ENCODE measurements around the gene TRMT5.
A peak's percentile ranks its signal among the peaks of the same experiment; 100 is the strongest.

The TRMT5 gene, protein sequence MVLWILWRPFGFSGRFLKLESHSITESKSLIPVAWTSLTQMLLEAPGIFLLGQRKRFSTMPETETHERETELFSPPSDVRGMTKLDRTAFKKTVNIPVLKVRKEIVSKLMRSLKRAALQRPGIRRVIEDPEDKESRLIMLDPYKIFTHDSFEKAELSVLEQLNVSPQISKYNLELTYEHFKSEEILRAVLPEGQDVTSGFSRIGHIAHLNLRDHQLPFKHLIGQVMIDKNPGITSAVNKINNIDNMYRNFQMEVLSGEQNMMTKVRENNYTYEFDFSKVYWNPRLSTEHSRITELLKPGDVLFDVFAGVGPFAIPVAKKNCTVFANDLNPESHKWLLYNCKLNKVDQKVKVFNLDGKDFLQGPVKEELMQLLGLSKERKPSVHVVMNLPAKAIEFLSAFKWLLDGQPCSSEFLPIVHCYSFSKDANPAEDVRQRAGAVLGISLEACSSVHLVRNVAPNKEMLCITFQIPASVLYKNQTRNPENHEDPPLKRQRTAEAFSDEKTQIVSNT

DNA sequence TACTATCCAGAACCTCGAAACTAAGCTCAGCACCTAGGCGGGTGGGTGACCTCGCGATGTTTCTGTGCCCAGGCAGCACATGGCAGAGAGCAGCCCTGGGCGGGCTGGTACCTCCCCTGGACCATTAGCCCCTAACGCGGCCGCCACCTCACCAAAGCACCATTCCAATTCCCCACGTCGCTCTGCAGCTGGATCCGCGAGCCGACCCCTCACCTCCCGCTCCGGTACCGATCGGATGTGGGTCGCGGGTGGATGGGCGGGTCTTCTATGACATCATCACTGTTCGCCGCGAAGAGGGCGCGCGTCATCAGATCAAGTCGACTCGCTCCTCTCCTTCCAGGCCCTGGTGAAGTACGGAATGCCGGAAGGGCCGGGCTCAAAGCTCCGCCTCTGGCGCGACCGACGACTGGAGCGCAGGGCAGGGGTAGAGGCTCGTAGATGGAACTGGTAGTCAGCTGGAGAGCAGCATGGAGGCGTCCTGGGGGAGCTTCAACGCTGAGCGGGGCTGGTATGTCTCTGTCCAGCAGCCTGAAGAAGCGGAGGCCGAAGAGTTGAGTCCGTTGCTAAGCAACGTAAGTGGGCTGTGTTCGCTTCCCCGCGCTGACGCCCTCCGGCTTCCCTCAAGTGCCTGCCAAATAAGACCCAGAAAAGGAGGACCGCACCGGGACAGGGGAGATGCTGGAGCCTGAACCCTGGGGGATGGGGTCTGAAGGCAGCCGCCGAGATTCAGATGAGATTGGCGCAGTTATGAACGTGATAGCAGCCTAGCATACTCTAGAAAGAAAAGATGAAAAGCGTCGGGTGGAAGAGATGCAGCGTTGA, at the start of gene TRMT5, which contains the start of gene SLC38A6:
TSS of gene TRMT5 (minus strand) at position 269 of the 822 bp plus-strand sequence. CDS start at position 163, 106 bp downstream.
TSS of gene SLC38A6 (plus strand) at position 435 of the 822 bp plus-strand sequence. CDS start at position 468, 33 bp downstream.
- DNase-seq = peak; percentile 91

DNA sequence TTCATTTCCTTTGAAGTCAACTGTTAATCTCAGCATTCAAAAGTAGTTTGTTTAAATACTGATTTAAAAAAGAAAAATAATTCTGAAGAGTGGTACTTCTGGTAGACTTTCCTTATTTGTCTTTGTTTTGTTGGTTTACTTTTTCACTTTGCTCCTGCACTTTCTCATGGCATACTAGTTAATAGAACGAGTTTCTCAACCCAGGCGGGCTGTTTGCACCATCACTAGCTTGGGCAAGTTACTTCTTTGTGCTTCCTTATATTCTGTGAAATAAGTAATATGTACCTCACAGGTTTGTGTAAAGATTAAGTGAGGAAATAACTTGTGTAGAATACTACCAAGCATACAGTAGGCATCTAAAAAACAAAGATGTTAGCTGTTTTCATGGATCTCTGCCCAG, 45.6 kb upstream of the TRMT5 start:
- DNase-seq = no peak

DNA sequence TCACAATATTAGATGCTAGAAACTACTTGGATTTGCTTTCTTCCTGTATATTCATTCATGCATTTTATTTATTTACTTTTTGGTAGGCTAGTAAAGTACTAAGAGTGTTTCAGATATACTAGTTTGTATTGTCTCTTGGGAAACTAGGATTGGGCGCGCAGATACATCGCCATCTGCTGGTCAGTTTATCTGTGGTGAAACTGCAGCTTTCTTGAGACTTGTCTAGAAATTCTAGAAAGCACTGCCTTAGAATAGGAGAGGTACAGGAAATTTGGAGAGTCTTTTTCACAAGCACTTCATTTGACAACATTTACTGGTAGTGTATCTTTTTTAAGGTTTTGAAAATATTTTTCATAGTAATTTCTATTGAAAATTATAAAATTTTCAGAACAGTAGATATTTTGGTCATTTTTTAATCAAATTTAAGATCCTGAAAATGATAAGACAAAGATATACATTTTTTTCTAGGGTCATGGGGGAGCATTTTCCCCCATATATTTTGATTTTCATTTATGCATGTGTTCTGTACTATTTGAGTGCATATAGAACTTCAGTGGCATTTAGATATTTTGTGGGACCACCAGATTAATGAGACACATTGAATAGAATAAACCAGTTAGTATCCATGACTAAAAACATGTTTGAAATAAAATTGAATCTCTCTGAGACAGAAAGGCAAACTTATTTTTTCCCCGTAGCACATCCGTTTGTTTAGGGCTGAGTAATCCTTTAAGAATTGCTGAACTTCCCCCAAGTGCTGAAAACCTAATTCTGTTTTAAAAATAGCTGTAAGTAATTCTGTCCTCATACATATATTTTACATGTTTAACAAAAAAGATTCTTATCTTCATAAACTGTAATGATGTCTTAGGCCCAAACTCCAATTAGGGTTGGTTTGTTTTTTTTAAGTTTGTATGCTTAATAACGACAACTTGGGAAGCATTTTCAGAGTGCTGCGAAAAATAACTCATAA, 44.7 kb upstream of the TRMT5 start:
- DNase-seq = no peak

DNA sequence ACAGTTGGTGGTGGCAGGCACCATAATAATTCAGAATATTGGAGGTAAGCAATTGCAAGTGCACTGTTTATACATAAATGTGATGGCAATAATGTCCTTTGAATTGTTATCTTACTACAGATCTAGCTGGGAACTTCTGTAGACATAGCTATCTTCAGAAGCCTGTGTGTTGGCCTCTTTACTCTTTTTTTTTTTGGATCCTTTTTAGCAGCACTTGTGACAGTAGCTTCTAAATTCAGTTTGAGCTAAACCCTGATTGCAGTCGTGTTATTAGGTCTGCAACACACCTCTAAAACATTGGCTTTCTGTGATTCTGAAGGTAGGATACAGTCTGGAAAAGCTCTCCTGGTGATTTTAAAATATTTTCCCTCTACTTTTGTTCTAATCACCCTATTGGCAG, 38.7 kb upstream of the TRMT5 start:
- no peak for DNase-seq

DNA sequence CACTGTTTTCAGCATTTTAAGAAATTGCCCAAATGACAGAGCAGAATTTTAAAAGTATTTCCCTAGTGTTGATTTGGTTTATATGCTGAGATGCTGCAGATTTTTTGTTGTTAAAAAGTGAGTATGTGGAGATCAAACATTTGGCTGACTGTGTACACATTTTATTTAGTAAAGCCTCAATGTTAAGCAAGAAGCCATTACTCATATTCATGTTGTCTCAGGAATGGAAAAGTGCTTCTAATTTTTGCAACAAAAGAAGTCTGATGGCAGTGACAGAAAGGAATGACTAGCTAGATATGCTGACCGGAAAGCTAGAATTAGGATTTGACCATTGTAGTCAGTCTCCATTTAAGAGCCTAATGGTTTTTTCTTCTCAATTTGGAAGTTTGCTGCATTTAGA, 22.7 kb upstream of the TRMT5 start:
- DNase-seq = no peak

DNA sequence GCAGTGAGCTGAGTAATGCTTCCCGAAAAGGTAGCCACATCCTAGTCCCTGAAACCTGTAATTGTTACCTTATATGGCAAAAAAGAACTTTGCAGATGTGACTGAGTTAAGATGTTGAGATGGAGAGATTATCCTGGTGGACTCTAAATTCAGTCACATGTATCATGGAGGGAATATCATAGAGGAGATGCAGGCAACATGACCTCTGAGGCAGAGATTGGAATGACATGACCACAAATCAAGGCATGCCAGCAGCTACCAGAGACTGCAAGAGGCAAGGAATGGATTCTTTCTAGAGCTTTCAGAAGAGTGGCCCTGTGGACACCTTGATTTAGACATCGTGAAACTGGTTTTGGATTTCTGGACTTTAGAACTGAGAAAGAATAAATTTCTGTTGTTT, 18.7 kb upstream of the TRMT5 start:
- no peak for DNase-seq

DNA sequence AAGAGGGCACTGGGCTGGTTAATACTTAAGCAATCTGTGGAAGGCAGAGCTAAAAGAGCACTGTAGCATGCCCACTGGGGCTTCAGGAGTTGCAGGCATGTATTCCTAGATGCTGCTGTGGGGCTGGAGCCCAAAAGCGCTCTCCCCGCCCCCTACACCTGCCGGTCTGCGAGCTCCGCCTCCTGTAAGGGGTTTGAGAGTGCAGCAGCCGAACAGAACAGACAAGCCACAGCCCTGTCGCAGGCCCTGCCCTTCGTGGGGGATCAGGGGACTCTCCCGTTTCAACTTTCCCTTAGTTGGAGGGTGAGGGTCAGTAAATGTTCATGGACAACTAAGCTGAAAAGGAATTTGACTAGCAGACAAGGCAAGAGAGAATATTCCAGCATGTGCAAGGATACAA, 17.7 kb upstream of the TRMT5 start:
- DNase-seq = no peak

DNA sequence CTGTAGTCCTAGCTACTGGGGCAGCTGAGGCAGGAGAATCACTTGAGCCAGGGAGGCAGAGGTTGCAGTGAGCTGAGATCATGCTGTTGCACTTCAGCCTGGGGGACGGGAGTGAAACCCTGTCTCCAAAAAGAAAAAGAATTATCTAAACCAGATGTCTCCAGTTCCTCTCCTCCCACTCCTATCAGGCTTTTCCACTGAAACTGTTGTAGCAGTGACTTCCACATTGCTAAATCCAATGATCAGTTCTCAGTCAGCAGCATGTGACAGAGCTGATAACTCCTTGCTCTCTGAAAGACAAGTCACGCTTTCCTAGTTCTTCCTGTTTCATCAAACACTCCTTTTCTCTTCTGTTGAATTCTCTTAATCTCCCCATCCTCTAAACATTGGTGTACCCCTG, 8.7 kb upstream of the TRMT5 start:
- DNase-seq = no peak

DNA sequence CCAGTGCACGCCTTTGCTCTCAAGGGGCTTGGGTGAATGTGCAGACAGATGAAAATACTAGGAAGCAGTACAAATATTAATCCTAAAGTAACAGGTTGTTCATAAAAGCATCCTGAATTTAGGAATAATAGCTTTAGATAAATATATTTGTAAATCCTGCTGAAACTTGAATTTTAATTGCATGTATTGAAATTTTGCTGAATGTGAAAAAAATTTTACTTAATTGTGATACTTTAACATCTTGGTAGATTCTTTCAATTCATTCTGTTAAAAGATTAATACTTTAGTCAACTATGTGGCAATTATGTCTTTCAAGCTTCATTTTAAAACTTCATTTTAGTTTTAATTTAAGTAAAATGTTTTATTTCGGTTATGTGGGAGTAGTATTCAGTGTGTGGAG, 5.6 kb upstream of the TRMT5 start:
- no peak for DNase-seq

DNA sequence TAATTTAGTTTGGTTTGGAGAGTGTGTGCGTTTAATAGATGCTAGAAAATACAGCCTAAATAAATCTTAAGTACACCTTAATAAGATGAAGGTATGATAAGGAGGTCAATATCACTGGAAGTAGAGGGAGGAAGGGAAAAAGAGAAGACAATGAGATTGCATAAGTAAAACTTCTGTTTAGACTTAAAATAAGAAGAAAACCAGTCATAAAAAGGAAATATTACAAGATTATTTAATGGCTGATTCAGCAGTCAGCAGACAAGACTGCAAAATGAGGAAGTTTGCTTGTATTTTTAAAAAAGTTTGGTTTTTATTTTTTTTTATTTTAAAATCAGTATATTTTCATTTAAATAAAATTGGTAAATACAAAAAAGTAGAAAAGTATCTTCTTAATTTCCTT, 3.3 kb upstream of the TRMT5 start:
- DNase-seq = no peak

DNA sequence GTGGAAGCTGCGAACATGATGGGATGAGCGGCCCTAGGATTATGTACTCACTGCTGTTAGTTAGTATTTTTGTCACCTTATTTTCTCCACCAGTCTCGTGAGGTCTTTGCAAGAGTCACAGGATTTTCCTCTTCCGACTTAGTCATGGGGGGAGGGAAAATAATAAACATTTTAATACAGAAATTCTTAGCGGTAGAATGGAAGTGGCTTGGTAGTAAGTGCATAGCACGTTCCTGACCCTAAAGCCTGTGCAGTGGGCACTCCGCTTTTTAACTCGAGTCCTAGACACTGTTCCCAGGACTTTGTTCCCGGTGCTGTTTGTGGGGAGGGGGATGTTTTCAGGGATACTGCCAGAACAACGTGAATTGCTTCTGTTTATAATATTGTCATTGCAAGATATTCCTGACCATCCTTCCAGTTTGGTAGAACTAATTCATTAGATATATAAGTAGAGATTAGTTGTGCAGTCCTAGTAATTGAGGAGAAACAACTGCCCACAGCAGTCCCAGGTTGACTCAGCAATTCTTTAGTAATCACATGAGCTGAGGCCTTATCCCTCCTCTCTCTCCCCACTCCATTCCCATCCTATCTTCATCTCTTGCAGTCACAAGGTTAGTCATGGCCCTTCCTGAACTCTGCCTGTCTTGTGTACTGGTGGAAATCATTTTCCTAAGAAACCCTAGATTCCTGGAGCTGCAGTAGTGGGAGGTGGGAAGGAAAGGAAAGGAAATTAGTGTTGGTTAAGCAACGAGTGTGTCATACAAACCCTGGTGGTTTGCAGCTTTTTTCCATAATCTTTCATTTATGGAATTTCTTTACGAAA, 965 bp upstream of the TRMT5 start:
- no peak for DNase-seq

DNA sequence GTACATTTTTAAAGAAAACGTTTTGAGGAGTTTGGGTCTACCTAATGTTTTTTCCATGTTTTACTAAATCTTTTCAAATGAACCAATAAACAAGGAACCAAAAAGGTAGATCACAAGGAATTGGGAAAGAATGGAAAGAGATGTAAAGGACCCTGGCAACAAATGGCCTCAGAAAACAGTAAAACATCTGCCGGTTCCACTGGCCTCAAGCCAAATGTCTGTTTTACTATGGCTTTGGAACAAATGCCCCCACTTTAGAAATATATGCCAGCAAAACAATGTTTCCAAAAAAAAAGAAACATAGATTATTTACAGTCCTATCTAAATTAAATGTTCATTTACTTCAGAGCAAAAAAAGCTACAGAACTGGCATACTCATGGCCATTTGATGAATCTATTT, 3.0 kb downstream of the TRMT5 start:
- DNase-seq = no peak

DNA sequence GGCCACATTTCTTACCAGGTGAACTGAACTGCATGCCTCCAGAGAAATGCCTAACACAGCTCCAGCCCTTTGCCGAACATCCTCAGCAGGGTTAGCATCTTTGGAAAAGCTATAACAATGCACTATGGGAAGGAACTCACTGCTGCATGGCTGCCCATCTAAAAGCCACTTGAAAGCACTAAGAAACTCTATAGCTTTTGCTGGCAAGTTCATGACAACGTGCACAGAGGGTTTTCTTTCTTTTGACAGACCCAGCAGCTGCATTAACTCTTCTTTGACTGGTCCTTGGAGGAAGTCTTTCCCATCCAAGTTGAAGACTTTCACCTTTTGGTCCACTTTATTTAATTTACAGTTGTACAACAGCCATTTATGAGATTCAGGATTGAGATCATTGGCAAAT, 5.3 kb downstream of the TRMT5 start:
- no peak for DNase-seq

DNA sequence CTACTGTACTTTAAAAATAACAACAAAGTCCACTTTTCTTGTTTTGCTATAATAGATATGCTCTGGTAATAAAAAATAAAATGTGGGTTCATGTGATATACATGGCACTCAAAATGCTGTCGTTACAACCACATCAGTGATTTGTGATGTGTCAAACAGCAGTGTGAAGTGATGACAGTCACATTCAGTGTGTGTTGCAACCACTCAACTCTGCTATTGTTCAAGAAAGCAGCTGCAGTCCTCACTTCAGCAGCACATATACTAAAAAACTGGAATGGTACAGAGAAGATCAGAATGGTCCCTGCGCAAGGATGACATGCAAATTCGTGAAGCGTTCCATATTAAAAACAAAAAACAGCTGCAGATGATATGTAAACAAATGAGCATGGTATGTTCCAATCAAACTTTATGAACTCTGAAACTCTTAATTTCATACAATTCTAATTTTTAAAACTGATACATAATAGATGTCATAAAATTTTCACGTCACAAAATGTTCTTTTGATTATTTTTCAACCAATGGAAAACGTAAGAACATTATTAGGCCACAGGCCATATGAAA, 6.7 kb downstream of the TRMT5 start:
- DNase-seq = no peak

DNA sequence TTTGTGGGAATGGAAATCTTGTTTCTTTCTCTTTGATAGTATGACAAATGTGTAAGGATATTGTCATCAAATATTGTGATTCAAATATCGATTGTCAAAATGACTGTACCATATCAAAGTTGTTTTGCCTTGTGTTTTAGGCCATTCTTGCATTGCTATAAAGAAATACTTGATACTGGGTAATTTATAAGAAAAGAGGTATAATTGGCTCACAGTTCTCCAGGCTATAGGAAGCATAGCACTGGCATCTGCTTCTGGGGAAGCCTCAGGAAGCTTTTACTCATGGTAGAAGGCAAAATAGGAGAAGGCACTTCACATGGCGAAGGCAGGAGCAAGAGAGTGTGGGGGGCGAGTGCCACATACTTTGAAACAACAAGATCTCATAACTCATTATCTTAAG, 7.8 kb downstream of the TRMT5 start:
- no peak for DNase-seq

DNA sequence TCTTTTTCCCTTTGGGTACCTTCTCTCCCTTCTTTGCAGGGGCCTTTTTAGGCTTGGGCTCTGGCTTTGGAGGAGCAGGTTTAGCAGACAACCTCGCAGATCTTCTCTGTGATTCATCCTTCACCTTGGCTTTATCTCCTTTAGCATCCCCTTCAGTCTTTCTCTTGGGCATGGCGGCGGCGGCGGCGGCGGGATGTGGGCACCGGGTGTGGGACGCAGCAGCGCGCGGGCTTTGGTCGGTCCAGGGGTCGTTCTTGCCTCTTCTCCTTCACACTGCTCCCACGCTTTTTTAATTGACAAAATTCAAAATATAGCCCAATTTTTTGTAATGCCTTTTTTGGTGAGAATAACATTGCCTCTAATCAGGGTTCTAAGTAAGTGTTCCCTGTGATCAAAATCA, 8.6 kb downstream of the TRMT5 start:
- no peak for DNase-seq

DNA sequence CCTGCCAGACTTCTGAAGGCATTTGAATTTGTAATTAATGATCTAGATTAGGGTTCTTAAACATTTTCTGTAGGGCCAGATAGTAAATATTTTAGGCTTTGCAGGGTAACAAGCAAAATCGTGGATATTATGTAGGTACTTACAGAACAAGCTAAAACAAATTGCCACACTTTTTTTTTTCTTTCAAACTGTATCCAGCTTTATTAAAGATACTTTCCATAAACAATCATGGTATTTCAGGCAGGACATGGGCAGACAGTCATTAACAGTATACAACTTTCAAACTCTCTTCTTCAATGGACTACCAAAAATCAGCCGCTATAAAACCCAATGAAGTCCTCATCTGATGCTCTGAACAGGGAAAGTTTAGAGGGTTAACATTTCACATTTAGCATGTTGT, 9.6 kb downstream of the TRMT5 start:
- no peak for DNase-seq

DNA sequence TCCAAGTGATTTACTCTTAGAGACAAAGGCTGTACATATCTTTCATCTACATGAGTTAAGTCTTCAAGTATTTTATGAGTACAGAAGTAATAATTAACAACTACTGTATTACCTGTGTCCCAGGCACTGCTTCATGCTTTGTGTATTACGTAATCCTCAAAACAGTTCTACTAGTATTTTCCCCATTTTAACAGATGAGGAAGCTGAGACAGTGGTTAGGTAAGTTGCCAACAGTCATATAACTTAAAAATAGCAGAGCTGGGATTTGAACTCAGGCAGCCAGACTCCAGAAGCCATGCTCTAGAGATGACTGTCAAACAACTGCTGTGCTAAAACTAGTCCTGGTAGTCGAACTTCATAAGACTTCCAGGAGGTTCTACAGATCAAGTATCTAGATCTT, 10.7 kb downstream of the TRMT5 start:
- DNase-seq = no peak

DNA sequence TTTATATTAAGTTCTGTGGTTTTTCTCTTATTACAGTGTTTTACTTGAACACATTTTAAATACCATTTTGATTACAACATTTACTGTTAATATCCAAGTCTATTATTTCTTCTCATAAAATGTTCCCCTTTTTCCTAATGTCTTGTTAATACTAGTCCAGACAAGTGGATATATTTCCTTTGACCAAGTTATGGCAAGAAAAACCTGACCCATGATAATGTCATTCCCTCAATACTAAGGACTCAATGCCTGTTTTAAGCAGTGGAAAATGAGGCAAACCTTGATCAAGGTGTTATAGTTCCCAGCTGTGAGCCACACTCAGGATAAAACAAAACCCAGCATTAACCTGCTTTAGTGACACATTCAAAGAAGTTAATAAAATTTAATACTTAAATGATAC, 12.2 kb downstream of the TRMT5 start:
- no peak for DNase-seq

DNA sequence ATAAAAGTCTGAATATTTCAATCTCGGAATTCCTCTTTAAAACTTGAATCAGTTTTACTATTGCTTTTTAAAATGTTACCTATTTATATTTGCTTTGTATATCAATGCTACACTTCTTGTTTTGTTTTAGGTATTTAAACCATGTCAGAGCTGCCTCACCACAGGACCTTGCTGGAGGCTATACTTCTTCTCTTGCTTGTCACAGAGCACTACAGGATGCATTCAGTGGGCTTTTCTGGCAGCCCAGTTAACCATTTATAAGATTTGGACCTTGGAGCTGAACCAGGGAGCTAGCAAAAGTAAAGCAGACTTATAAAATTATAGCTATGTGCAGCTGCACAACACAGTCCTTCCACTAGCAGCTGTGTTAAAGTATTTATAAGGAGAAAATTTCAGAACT, 12.8 kb downstream of the TRMT5 start:
- no peak for DNase-seq

DNA sequence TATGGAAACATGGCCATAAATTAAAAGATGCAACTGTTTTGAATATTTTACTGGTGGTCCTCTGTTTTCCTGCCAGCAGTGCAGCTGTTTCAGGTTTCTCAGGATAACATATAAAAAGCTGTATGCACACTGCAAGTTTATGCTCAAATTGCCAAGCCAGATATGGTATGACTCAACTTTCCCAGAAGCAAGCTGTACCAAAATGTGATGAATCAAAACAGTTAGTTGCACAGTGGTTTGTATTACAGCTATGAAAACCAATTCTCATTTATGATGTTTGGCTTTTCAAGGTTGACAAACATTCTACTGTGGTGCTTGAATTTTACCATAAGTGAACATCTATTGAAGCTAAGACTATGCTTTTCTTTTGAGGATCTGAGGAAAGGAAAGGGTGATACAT, 15.5 kb downstream of the TRMT5 start:
- no peak for DNase-seq

DNA sequence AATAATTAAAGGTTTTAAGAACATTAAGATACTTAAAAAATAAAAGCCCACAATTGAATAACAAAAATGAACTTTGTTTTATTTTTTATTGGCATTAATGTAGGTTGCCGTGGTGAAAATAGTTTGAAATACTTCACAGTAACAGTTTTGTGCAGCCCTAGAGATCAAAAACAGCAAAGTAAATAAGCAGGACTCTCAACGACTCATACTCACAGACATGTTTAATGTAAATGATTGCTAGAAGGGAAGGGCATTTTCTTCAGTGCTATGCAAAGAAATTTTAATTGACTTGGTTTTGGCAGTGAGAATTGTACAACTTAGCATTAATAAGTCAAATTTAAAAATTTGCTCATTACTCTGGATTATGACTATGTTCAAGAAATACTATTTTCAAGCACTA, 16.0 kb downstream of the TRMT5 start:
- no peak for DNase-seq

All from NCI-H510A (cell line).